ENCODE measurements around the gene JMJD8.
A peak's percentile ranks its signal among the peaks of the same experiment; 100 is the strongest.

JMJD8 gene

GRCh38 chr16:662095-662494 lies 22.0 kb downstream of the JMJD8 start:
- no peak for TF ChIP-seq CTCF (conservative IDR thresholded peaks at IDR 0.05; ENCODE audit: control insufficient read depth, insufficient read depth, low read depth, low read length)
- H3K4me3 ChIP-seq (ENCODE audit: control insufficient read depth, low read depth, low read length): no peak overlapping the region
- DNase-seq (ENCODE audit: low read depth): no peak

GRCh38 chr16:661184-661821 lies 22.8 kb downstream of the JMJD8 start:
- TF ChIP-seq CTCF (conservative IDR thresholded peaks at IDR 0.05; ENCODE audit: control insufficient read depth, insufficient read depth, low read depth, low read length): no peak
- no peak overlapping the region for H3K4me3 ChIP-seq (ENCODE audit: control insufficient read depth, low read depth, low read length)
- no peak for DNase-seq (ENCODE audit: low read depth)

GRCh38 chr16:660459-661183 lies 23.5 kb downstream of the JMJD8 start:
- peak; percentile 91 for DNase-seq (ENCODE audit: low read depth)
- no peak overlapping the region for H3K4me3 ChIP-seq (ENCODE audit: control insufficient read depth, low read depth, low read length)
- peak; percentile 56 for TF ChIP-seq CTCF (conservative IDR thresholded peaks at IDR 0.05; ENCODE audit: control insufficient read depth, insufficient read depth, low read depth, low read length)

- H3K4me3 ChIP-seq (ENCODE audit: control insufficient read depth, low read depth, low read length): no peak overlapping the region
- TF ChIP-seq CTCF (conservative IDR thresholded peaks at IDR 0.05; ENCODE audit: control insufficient read depth, insufficient read depth, low read depth, low read length): no peak
- no peak for DNase-seq (ENCODE audit: low read depth)
Measured at GRCh38 chr16:660132-660458, 24.0 kb downstream of the JMJD8 start.

- no peak for TF ChIP-seq CTCF (conservative IDR thresholded peaks at IDR 0.05; ENCODE audit: control insufficient read depth, insufficient read depth, low read depth, low read length)
- H3K4me3 ChIP-seq (ENCODE audit: control insufficient read depth, low read depth, low read length): no peak overlapping the region
- DNase-seq (ENCODE audit: low read depth): no peak
Measured at GRCh38 chr16:659618-660017, 24.5 kb downstream of the JMJD8 start.

- no peak overlapping the region for H3K4me3 ChIP-seq (ENCODE audit: control insufficient read depth, low read depth, low read length)
- peak; percentile 2 for TF ChIP-seq CTCF (conservative IDR thresholded peaks at IDR 0.05; ENCODE audit: control insufficient read depth, insufficient read depth, low read depth, low read length)
- DNase-seq (ENCODE audit: low read depth): no peak
Measured at GRCh38 chr16:658679-659571, 25.2 kb downstream of the JMJD8 start.
